A549 (cell line): ENCODE measurements around the gene RAPGEF6. TPM values are rescaled to one million over a fixed set of nuclear protein-coding genes. Genes with fewer than 3 reads are reported as not detected.

ENCODE experiments used
- ATAC-seq, 2 experiments: fragments of 200-7000 bp in 1 of 2; fragments of >200 bp in 1 of 2; cut with Nextera tagmentation in 1 of 2; cut with Tn5 transposase in 1 of 2; 3 replicates each; pipeline versions ENCODE4 v1.8.0 to v1.9.1; 2018 to 2020; ENCODE audit warnings: mild to moderate bottlenecking in 1 of 2, moderate library complexity in 1 of 2
- CTCF ChIA-PET: fragments of 300-600 bp; sonication (Branson Sonifier 250); formaldehyde crosslinking; extraction: SDS; loops from one replicate; lab custom pipeline; 2021; ENCODE audit warnings: antibody characterized with exemption, inconsistent platforms; lab: Yijun Ruan, JAX
- POLR2A ChIA-PET: fragments of 350-600 bp; formaldehyde crosslinking; extraction: SDS; loops from one replicate; lab custom pipeline; 2021; ENCODE audit warnings: antibody characterized with exemption, inconsistent platforms; lab: Yijun Ruan, JAX
- DNase-seq, 2 experiments: peaks; one replicate each; pipeline versions ENCODE4 v3.0.0 to v3.0.0-alpha.2; 2011 to 2016; ENCODE audit warnings: low read depth in 1 of 2, low spot score in 1 of 2
- FAIRE-seq: peaks from 2 replicates; lab custom pipeline; 2011; peaks lifted over from hg19 to GRCh38; lab: Jason Lieb, UNC
- H3K27ac ChIP-seq, 2 experiments: fragments of >200 bp; sonication (Bioruptor Twin); formaldehyde crosslinking; 3 replicates each; pipeline ENCODE4 v1.5.1; 2016 to 2017
- H3K4me1 ChIP-seq: fragments of >200 bp; sonication (Bioruptor Twin); formaldehyde crosslinking; 3 replicates; pipeline ENCODE4 v1.6.1; 2016
- H3K4me2 ChIP-seq: fragments of >200 bp; sonication (Bioruptor Twin); formaldehyde crosslinking; 3 replicates; pipeline ENCODE4 v1.6.1; 2016
- H3K4me3 ChIP-seq: fragments of >200 bp; sonication (Bioruptor Twin); formaldehyde crosslinking; 3 replicates; pipeline ENCODE4 v1.5.1; 2016
- H3K9me3 ChIP-seq: fragments of >200 bp; sonication (Bioruptor Twin); formaldehyde crosslinking; 3 replicates; pipeline ENCODE4 v1.6.1; 2016
- CBX8 ChIP-seq: fragments of 200-600 bp; sonication (generic); IDR thresholded peaks from 2 replicates; pipeline ENCODE4 v1.6.1; 2016
- CTCF ChIP-seq: fragments of >200 bp; sonication (Bioruptor Twin); formaldehyde crosslinking; IDR thresholded peaks from 3 replicates; pipeline ENCODE4 v1.5.1; 2016
- EHMT2 ChIP-seq: fragments of 200-600 bp; sonication (generic); IDR thresholded peaks from 2 replicates; pipeline ENCODE4 v1.6.1; 2016; ENCODE audit warnings: antibody characterized with exemption, low read depth, mild to moderate bottlenecking, moderate library complexity
- ELK1 ChIP-seq: fragments of 150-350 bp; IDR thresholded peaks from 2 replicates; pipeline ENCODE4 v1.6.1; 2014; ENCODE audit warnings: low read depth, mild to moderate bottlenecking, low read length
- ESRRA ChIP-seq: fragments of 150-350 bp; IDR thresholded peaks from 2 replicates; pipeline ENCODE4 v1.6.1; 2014; ENCODE audit warnings: mild to moderate bottlenecking, low read length, borderline replicate concordance
- FOSL2 ChIP-seq, 2 experiments: fragments of 450-650 bp in 1 of 2; fragments of >200 bp in 1 of 2; sonication (Bioruptor Twin) in 1 of 2; formaldehyde crosslinking; IDR thresholded peaks; 2 replicates each; pipeline versions ENCODE4 v1.5.0 to v1.6.1; 2016 to 2020; ENCODE audit warnings: mild to moderate bottlenecking in 1 of 2, moderate library complexity in 1 of 2
- FOXS1 ChIP-seq: fragments of 250-450 bp; sonication (Bioruptor Pico); IDR thresholded peaks from 2 replicates; pipeline ENCODE4 v1.5.0; 2020; ENCODE audit warnings: mild to moderate bottlenecking, moderate library complexity
- GATA3 ChIP-seq: IDR thresholded peaks from 2 replicates; pipeline ENCODE4 v1.6.1; 2012; ENCODE audit warnings: borderline replicate concordance
- HDAC2 ChIP-seq: fragments of 200-600 bp; sonication (generic); IDR thresholded peaks from 2 replicates; pipeline ENCODE4 v1.6.1; 2016
- HMGXB4 ChIP-seq: fragments of 250-450 bp; sonication (Bioruptor Pico); IDR thresholded peaks from 2 replicates; pipeline ENCODE4 v1.5.0; 2021; ENCODE audit warnings: mild to moderate bottlenecking, moderate library complexity, borderline replicate concordance
- HOXB13 ChIP-seq: fragments of 250-450 bp; sonication (Bioruptor Pico); IDR thresholded peaks from 2 replicates; pipeline ENCODE4 v1.5.0; 2020; ENCODE audit warnings: low read depth, mild to moderate bottlenecking, moderate library complexity
- HOXB5 ChIP-seq: fragments of 250-450 bp; sonication (Bioruptor Pico); IDR thresholded peaks from 2 replicates; pipeline ENCODE4 v1.5.0; 2020; ENCODE audit warnings: mild to moderate bottlenecking, moderate library complexity
- KDM1A ChIP-seq: fragments of 200-600 bp; sonication (generic); IDR thresholded peaks from 2 replicates; pipeline ENCODE4 v1.6.1; 2016; ENCODE audit warnings: low read depth, mild to moderate bottlenecking
- NFE2L2 ChIP-seq: fragments of 150-350 bp; conservative IDR thresholded peaks from 2 replicates; pipeline ENCODE4 v1.6.1; 2014; ENCODE audit warnings: low read length
- NR3C1 ChIP-seq: fragments of >200 bp; sonication (Bioruptor Twin); formaldehyde crosslinking; IDR thresholded peaks from 3 replicates; pipeline ENCODE4 v1.6.1; 2017
- RAD21 ChIP-seq, 2 experiments: fragments of >200 bp in 1 of 2; sonication (Bioruptor Twin) in 1 of 2; formaldehyde crosslinking in 1 of 2; IDR thresholded peaks in 1 of 2; conservative IDR thresholded peaks in 1 of 2; 2 replicates in 1 of 2; 3 replicates in 1 of 2; pipeline ENCODE4 v1.6.1; 2012 to 2018; ENCODE audit warnings: inconsistent platforms in 1 of 2
- RCOR1 ChIP-seq: fragments of 150-350 bp; IDR thresholded peaks from 2 replicates; pipeline ENCODE4 v1.6.1; 2014; ENCODE audit warnings: antibody characterized with exemption, low read length, low read depth
- REST ChIP-seq: fragments of 200-600 bp; sonication (generic); IDR thresholded peaks from 2 replicates; pipeline ENCODE4 v1.6.1; 2016; ENCODE audit warnings: antibody characterized with exemption, mild to moderate bottlenecking, moderate library complexity
- SMC3 ChIP-seq: fragments of >200 bp; sonication (Bioruptor Twin); formaldehyde crosslinking; IDR thresholded peaks from 3 replicates; pipeline ENCODE4 v1.6.1; 2018; ENCODE audit warnings: inconsistent platforms
- USF2 ChIP-seq: fragments of 450-650 bp; IDR thresholded peaks from 2 replicates; pipeline ENCODE4 v1.6.1; 2014; ENCODE audit warnings: antibody characterized with exemption
- ZFP36 ChIP-seq: fragments of 450-650 bp; IDR thresholded peaks from 2 replicates; pipeline ENCODE4 v1.6.1; 2014; ENCODE audit warnings: borderline replicate concordance; ENCODE audit not compliant: partially characterized antibody
- ZNF302 ChIP-seq: fragments of 250-450 bp; sonication (Bioruptor Pico); IDR thresholded peaks from 2 replicates; pipeline ENCODE4 v1.9.0; 2021; ENCODE audit warnings: inconsistent platforms, mild to moderate bottlenecking, moderate library complexity
- ZSCAN20 ChIP-seq: fragments of 250-450 bp; sonication (Bioruptor Pico); IDR thresholded peaks from 2 replicates; pipeline ENCODE4 v1.8.0; 2022; ENCODE audit warnings: mild to moderate bottlenecking, moderate library complexity
- WGBS: methylation state at CpG from one replicate; pipeline ENCODE4 v1.1.6; 2017; ENCODE audit errors: missing lambda C conversion rate; 5-methylcytosine and 5-hydroxymethylcytosine counted together
- polyA plus RNA-seq, 4 experiments: library from polyadenylated mRNA; depleted of rRNA in 3 of 4; stranded (reverse); fragments of >200 nt; fragmentation: RNase III in 1 of 4; extraction: RNeasy Plus Mini Kit Qiagen cat#74134 plus additional on column Dnase treatment in 1 of 4; gene quantifications; 2 replicates in 3 of 4; 3 replicates in 1 of 4; pipeline ENCODE4 v1.2.3, GENCODE V29; 2011 to 2017

RAPGEF6 gene
- polyA plus RNA-seq, 2 of the 4 experiments (the other 2 are of a cell fraction) = 5.9 to 15.2 TPM

GRCh38 chr5:131417240-131417869 lies 217.7 kb downstream of the RAPGEF6 start:
- POLR2A ChIA-PET = no interaction called here
- no peak for FAIRE-seq
- whole genome bisulfite sequencing = 8% methylated on average over 7 of the region's 7 CpGs

GRCh38 chr5:131416729-131417128 lies 218.3 kb downstream of the RAPGEF6 start:
- FAIRE-seq = no peak
- H3K4me1 ChIP-seq = no peaks in the 10 kb centered on the region
- WGBS = 51% methylated on average over 3 of the region's 3 CpGs
- no peak for DNase-seq
- no peak overlapping the region for H3K4me2 ChIP-seq
- no peak overlapping the region for H3K4me3 ChIP-seq
- no peak for ATAC-seq
- POLR2A ChIA-PET = no interaction called here
- no peak overlapping the region for H3K27ac ChIP-seq
- H3K9me3 ChIP-seq = no peaks in the 10 kb centered on the region
- CTCF ChIA-PET = interaction anchor here (0.7 to 1.3 kb wide), 8 partner anchors 9 to 646 kb away, joined by 3 to 5 read pairs (median 3); no protein-coding TSS in a partner anchor
- no peak for TF ChIP-seq HOXB13 (CRISPR knock-in tag)
- no peak for TF ChIP-seq KDM1A
- TF ChIP-seq GATA3 = no peak
- no peak for TF ChIP-seq CBX8
- TF ChIP-seq EHMT2 = no peak
- TF ChIP-seq FOXS1 (CRISPR knock-in tag) = no peak
- no peak for TF ChIP-seq HDAC2
- TF ChIP-seq HMGXB4 = no peak
- no peak for TF ChIP-seq NR3C1
- no peak for TF ChIP-seq ZFP36
- TF ChIP-seq HOXB5 (CRISPR knock-in tag) = no peak
- TF ChIP-seq USF2 = no peak
- TF ChIP-seq ZSCAN20 (CRISPR knock-in tag) = no peak
- no peak for TF ChIP-seq ELK1

More at GRCh38 chr5:131417240-131417869, 217.7 kb downstream of the RAPGEF6 start:
- Histone ChIP-seq H3K9me3 (no peaks in the 10 kb centered on the region), H3K27ac (no peak overlapping the region), H3K4me1 (no peaks in the 10 kb centered on the region), H3K4me2 (no peak overlapping the region), H3K4me3 (no peak overlapping the region)
- CTCF ChIA-PET = interaction anchor here (0.7 to 1.4 kb wide), 4 partner anchors 9 to 645 kb away, joined by 3 to 5 read pairs (median 4); no protein-coding TSS in a partner anchor
- ATAC-seq = peak; percentile 82 to 86
- TF ChIP-seq SMC3 (peak; percentile 90), RAD21 (conservative IDR thresholded peaks at IDR 0.05 in 1 of 2, IDR thresholded peaks at IDR 0.05 in 1 of 2) (peak; percentile 89 to 90), ZNF302 (no peak), RCOR1 (no peak), HOXB5 (CRISPR knock-in tag) (no peak), ESRRA (no peak), CTCF (peak; percentile 92), REST (no peak), GATA3 (no peak), NFE2L2 (no peak), FOSL2 (IDR thresholded peaks at IDR 0.05) (no peak), FOSL2 (CRISPR knock-in tag; IDR thresholded peaks at IDR 0.05) (no peak)
- TF ChIP-seq, all 56 proteins: peak for 3
- peak; percentile 52 to 78 for DNase-seq
